Right lobe of liver (tissue), 6 donors: Measurements from ENCODE around the gene CEP164. TPM values are rescaled to one million over a fixed set of nuclear protein-coding genes. Genes with fewer than 3 reads are reported as not detected.

Experiments
- ATAC-seq, 4 donors: fragments of 200-7000 bp; cut with Tn5 transposase; one replicate each; pipeline ENCODE4 v1.9.1; 2020; ENCODE audit warnings: mild to moderate bottlenecking in 4 of 4, moderate library complexity in 4 of 4
- DNase-seq, 3 donors: peaks; one replicate each; pipeline ENCODE4 v3.0.0-alpha.2; 2020
- H3K27ac ChIP-seq, 3 donors: fragments of 200-600 bp; one replicate each; pipeline ENCODE4 v1.8.0; 2022
- H3K27me3 ChIP-seq, 2 donors: fragments of 200-600 bp; one replicate each; pipeline ENCODE4 v1.8.0; 2022
- H3K36me3 ChIP-seq, 4 donors: fragments of 200-600 bp; sonication (generic) in 1 of 4; one replicate each; pipeline versions ENCODE4 v1.5.1 to v1.8.0; 2017 to 2022; ENCODE audit warnings: control low read depth in 1 of 4
- H3K4me1 ChIP-seq, 4 donors: fragments of 200-600 bp; sonication (generic) in 1 of 4; one replicate each; pipeline versions ENCODE4 v1.5.1 to v1.8.0; 2017 to 2022; ENCODE audit warnings: control low read depth in 1 of 4
- H3K4me3 ChIP-seq, 3 donors: fragments of 200-600 bp; one replicate each; pipeline ENCODE4 v1.8.0; 2022
- H3K9me3 ChIP-seq, 4 donors: fragments of 200-600 bp; sonication (generic) in 1 of 4; one replicate each; pipeline versions ENCODE4 v1.5.1 to v1.8.0; 2017 to 2022; ENCODE audit warnings: control low read depth in 1 of 4
- POLR2A ChIP-seq: fragments of 450-650 bp; IDR thresholded peaks from one replicate; pipeline ENCODE4 v1.6.1; 2017; ENCODE audit warnings: antibody characterized with exemption, mild to moderate bottlenecking
- WGBS: methylation state at CpG from one replicate; pipeline ENCODE4 v1.1.6; 2018; ENCODE audit warnings: low coverage, low lambda C conversion rate; ENCODE audit not compliant: insufficient coverage; ENCODE audit errors: missing lambda C conversion rate; 5-methylcytosine and 5-hydroxymethylcytosine counted together
- intact Hi-C, 2 donors: fragments of 100-400 bp; cut with DNase I; formaldehyde crosslinking; loops; one replicate each; pipeline versions ENCODE4 v1.11.2 to v1.14.1; 2022
- total RNA-seq, 6 experiments: library from RNA; depleted of rRNA in 2 of 6; stranded (reverse); fragments of >200 nt in 2 of 6; fragmentation: NEBNext Ultra II Directional in 3 of 6; extraction: Animal tissue kit (Norgen Biotek cat#: 25700) in 3 of 6; gene quantifications; one replicate each; pipeline versions ENCODE4 v1.1.0 to v1.2.4, GENCODE V29; 2016 to 2023
- TF ChIP-seq, protein P1 (sequence below), 4 donors: fragments of 200-600 bp in 3 of 4; fragments of 450-650 bp in 1 of 4; IDR thresholded peaks; one replicate each; pipeline versions ENCODE4 v1.5.1 to v1.8.0; 2016 to 2022; ENCODE audit warnings: antibody characterized with exemption in 4 of 4, mild to moderate bottlenecking in 2 of 4
- donor health status: DM: no; HTN: yes; CAD: no.
- donor health status: DM: no; HTN: no; CAD: no.
- donor health status: DM: no; HTN: no; CAD: no.
- donor health status: DM: no; HTN: yes; CAD: no.
- donor health status: DM: no; HTN: yes; CAD: no.

CEP164 gene
- total RNA-seq, 6 experiments from 2014 or later = 7.2 to 11.2 (median 8.6) TPM

DNA sequence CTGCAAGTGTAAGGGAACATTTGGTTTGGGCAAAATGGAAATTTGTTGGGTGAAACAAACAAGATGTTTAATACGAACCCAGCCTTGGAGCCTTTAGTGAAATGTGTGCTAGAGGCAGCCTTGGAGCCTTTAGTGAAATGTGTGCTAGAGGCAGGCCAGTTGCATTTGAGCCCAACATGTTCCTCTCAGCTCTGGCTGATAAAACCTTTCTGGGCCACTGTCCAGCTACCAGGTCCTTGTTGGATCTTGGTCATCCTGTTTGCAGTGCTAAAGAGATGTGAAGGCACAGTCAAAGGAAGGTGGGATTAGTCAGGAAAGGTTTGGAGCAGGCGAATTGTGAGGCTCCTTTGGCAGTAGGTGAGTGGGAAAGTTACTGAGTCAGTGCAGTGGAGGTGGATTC lies 48.9 kb downstream of the CEP164 start:
- Histone ChIP-seq H3K36me3 (peaks cover 0 to 30% (median 3%) of the 10 kb centered on the region in 4 donors), H3K4me1 (no peaks in the 10 kb centered on the region), H3K27ac (no peak overlapping the region), H3K4me3 (no peak overlapping the region), H3K27me3 (no peaks in the 10 kb centered on the region), H3K9me3 (no peaks in the 10 kb centered on the region)
- 92% methylated on average over 2 of the region's 2 CpGs for WGBS
- ATAC-seq (no peak), DNase-seq (no peak)
- intact Hi-C loops = no loop called here
- no peak for TF ChIP-seq POLR2A
- TF ChIP-seq, protein P1, sequence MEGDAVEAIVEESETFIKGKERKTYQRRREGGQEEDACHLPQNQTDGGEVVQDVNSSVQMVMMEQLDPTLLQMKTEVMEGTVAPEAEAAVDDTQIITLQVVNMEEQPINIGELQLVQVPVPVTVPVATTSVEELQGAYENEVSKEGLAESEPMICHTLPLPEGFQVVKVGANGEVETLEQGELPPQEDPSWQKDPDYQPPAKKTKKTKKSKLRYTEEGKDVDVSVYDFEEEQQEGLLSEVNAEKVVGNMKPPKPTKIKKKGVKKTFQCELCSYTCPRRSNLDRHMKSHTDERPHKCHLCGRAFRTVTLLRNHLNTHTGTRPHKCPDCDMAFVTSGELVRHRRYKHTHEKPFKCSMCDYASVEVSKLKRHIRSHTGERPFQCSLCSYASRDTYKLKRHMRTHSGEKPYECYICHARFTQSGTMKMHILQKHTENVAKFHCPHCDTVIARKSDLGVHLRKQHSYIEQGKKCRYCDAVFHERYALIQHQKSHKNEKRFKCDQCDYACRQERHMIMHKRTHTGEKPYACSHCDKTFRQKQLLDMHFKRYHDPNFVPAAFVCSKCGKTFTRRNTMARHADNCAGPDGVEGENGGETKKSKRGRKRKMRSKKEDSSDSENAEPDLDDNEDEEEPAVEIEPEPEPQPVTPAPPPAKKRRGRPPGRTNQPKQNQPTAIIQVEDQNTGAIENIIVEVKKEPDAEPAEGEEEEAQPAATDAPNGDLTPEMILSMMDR (IDR thresholded peaks at IDR 0.05) = no peak

DNA sequence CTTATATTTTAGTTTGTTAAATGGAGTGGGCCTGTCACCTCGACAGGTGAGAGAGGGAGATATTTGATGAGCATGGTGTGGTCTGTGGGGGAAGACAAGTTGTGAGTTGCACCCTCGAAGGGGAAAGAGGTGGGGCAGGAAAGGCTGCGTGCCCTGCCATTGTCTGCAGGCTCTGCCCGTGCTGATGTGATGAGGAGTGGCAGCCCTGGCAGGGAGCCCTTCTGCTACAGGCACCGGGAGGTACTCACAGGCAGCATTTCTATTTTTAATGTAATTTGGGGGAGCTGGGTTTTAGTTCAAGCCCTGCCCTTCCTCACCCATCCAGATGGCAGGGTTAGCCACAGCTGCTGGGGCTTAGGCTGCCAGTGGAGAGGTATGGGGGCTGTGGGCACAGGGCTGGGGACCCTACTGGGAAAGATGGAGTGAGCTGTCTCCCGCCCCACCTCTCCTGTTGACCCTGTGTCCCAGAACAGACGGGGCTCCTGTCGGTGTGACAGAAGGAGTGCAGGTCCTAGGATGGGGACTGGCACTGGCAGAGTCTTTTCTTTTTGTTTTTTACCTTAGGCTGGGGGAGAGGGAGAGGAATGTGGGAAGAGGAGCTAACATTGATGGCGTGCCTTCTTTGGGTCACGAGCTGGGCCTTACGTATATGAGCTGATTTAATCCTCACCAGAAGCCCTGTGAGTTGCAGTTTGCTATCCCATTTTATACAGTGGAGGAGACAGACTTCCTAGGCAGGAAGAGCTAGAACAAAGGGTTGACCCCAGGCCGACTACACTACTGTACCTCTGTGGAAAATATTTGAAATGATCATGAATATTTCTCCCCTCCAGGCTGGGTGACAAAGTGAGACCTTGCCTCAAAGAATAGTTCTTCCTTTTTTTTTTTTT lies 51.6 kb downstream of the CEP164 start:
- H3K27me3 ChIP-seq = no peaks in the 10 kb centered on the region
- no peak overlapping the region for H3K27ac ChIP-seq
- no peaks in the 10 kb centered on the region for H3K4me1 ChIP-seq
- 54% methylated on average over 9 of the region's 12 CpGs for WGBS
- intact Hi-C loops = no loop called here
- TF ChIP-seq, protein P1 (IDR thresholded peaks at IDR 0.05) = no peak
- TF ChIP-seq POLR2A = no peak
- no peaks in the 10 kb centered on the region for H3K9me3 ChIP-seq
- DNase-seq (peak in 1 of 3 donors; percentile 22), ATAC-seq (peak; percentile 38 to 52 (median 50))
- no peak overlapping the region for H3K4me3 ChIP-seq
- peaks cover 0 to 32% (median 0%) of the 10 kb centered on the region in 4 donors for H3K36me3 ChIP-seq

DNA sequence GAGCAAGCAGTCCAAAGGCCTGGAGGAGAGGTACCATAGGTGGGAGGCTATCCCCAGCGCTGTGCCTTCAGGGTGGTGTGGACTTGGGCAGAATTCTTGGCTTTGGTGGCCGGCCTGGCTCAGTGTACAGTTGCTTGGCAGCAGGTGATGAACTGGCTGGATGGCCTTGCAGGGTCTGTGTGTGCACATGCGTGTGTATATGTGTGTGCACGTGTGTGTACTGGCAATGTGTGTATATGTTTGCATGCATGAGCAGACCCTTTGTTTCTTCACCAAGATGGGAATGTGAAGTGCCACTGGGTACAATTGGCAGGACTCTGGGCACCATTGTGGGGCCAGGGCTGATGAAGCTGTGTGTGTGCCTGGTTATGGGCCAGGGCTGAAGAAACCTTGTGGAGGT lies 53.0 kb downstream of the CEP164 start:
- TF ChIP-seq, protein P1 (IDR thresholded peaks at IDR 0.05) = no peak
- no peak for TF ChIP-seq POLR2A
- peaks cover 0 to 26% (median 0%) of the 10 kb centered on the region in 4 donors for H3K36me3 ChIP-seq
- no peaks in the 10 kb centered on the region for H3K27me3 ChIP-seq
- no peak for ATAC-seq
- no peaks in the 10 kb centered on the region for H3K9me3 ChIP-seq
- intact Hi-C loops = no loop called here
- DNase-seq = no peak
- 100% methylated on average over 2 of the region's 4 CpGs for WGBS
- no peak overlapping the region for H3K4me3 ChIP-seq
- H3K4me1 ChIP-seq = no peaks in the 10 kb centered on the region
- no peak overlapping the region for H3K27ac ChIP-seq

DNA sequence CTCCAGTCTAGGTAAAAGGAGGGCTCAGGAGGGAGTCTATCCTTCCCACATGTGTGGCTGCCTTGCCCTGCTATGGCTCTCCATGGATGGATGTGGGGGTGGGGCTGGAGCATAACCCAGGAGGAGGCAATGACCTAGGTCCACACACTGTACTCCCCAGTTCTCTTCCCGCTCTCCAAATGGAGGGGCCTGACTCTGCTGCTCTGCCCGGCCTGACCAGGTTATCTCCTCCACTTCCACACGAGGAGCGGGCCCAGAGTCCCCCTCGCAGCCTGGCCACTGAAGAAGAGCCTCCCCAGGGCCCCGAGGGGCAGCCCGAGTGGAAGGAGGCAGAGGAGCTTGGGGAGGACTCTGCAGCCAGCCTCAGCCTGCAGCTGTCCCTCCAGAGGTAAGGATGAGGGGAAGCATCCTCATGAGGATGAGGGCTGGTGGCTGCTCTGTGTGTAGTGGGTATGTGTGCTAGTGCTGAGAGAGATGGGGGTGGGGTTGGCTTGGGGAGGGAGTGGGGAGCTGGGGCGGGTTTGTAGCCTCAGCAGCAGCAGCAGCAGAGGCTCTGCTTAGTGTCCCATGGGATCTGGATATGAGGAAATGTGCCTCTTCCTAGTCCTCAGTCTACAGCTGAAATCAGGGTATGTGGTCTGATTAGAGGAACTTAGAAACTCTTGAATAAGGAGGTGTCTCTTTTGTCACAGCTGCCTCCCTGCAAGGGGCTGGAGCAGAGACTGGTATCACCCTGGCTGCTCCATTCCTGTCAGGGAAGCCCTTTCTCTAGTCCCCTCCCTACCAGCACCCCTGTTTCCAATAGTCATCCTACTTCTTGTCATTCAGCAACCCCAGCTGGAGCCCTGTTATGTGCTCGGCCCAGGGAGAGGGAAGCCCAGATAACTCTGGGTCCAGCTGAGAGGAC lies 54.1 kb downstream of the CEP164 start:
- no peaks in the 10 kb centered on the region for H3K9me3 ChIP-seq
- TF ChIP-seq, protein P1 (IDR thresholded peaks at IDR 0.05) = no peak
- no peak for TF ChIP-seq POLR2A
- no peak for DNase-seq
- peaks cover 0 to 23% (median 0%) of the 10 kb centered on the region in 4 donors for H3K36me3 ChIP-seq
- H3K4me1 ChIP-seq = no peaks in the 10 kb centered on the region
- H3K27me3 ChIP-seq = no peaks in the 10 kb centered on the region
- 100% methylated on average over 1 of the region's 9 CpGs for WGBS
- H3K4me3 ChIP-seq = no peak overlapping the region
- H3K27ac ChIP-seq = no peak overlapping the region
- intact Hi-C loops = no loop called here
- no peak for ATAC-seq
